Activated CD4-positive, alpha-beta T cell treated with anti-CD3 and anti-CD28 coated beads, Interleukin-2, amount 50 U/mL, for 4 hours (primary cell): ENCODE results near the gene CLNK.
A peak's percentile ranks its signal among the peaks of the same experiment; 100 is the strongest.

Experiments
- DNase-seq, 2 experiments: peaks; one replicate each; pipeline ENCODE4 v3.0.0-alpha.2; 2020

CLNK gene

DNA sequence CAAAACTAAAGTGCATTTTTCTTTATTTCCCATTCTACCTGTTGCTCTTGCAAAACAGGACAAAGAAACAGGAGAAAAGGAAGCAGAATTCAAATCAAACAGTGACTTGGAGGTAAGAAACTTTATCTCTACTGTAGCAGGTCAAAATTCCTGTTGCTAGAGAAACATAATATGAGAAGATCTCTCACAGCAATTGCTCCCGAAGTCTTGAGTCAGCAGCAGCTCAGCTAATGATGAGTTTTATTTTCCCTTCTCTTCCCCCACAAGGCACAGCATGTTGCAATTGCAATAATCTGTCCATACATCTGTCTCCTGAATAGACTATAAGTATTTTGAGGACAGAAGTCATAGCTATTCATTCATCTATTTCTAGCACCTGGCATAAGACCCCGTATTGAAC is 112.7 kb downstream of the CLNK start:
- DNase-seq = no peak

DNA sequence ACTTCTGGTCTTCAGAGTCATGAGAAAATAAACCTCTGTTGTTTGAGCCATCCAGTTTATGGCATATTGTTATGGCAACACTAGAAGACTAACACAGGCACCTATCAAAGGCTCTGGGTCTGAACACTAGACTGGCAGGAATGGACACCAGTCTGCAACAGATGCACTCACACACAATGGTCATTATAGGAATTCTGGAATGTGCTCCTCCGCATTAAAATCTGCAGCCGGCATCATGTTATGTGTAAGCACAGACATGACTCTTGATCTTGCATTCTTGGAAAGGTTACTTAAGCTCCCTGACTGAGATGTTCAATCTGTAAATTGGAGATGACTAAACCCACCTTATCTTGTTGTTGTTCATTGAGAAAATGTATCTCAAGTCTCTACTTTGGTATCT is 115.1 kb downstream of the CLNK start:
- DNase-seq = no peak

DNA sequence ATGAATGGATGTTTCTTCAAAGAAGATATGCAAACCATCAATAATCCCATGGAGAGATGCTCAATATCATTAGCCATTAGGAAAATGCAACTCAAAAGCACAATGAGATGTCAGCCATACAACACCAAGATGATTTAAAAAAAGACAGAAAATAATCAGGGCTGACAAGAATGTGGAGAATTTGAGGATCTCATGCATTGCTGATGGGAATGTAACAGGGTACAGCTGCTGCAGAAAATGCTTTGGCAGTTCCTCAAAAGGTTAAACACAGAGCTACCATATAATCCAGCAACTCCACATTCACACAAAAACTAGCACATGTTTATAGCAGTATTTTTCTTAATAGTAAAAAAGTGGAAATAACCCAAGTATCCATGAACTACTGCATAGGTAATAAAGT is 116.8 kb downstream of the CLNK start:
- no peak for DNase-seq

DNA sequence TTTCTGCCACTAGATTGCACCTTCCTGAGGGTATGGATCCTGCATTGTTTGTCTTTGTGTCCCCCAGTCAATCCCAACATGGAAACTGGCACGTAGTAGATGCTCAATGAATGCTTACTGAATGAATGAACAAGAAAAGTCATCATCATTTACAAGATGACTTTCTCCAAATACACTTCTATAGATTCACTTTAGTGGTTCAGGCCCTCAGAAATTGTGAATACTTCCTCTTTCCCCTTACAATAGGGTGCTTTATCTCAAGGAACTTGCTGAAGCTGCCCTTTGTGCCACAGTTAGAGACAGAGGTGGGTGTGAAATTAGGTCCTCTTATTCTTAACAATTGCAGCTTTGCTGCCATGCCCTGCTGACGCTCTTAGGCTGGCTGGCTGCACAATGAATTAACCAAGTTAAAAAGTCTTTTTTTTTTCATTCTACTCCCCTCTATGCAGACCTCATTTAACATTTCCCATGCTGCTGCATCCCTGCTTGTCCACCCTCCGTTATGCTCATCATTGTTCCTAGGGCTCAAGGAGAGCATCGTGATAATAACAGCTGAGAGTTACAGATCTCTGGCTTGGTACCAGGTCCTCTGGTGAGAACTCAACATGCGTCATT is 119.3 kb downstream of the CLNK start:
- DNase-seq = no peak

DNA sequence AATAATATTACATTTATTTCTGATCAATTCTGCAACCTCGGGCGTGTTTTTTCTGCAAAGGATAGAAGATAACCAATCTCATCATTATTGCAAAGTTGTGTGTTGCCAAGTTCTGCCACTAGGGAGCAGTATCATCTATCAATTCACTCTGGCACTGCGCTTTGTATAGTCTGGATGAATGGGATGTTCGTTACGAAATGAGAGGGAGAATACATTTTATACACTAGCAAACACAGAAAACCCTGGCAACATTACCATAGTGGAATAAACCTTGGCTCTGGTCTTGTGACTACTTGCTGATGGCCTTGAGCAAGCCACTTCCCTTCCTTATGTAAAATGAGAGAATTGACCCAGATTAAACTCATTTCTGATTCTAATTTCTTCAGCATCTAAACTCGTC is 129.9 kb downstream of the CLNK start:
- peak; percentile 15 to 23 for DNase-seq

DNA sequence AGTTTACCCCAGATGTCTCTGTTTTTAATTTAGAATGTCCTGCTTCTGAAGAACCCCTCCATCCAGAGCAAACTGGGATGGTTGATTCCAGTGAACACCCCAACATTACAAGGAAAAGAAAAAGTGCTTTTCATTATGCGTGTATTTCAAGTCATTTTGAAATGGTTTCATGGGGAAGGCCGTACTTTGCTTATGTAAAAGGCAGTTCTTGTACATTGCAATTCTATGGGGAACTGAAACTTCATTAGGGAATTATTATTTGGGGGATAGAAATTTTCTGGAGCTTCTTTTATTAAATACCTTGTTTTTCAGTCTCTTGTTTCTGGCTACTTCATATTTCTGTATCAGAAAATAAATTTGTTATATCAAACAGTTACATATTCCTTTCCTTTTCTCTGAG is 130.4 kb downstream of the CLNK start:
- DNase-seq = no peak

DNA sequence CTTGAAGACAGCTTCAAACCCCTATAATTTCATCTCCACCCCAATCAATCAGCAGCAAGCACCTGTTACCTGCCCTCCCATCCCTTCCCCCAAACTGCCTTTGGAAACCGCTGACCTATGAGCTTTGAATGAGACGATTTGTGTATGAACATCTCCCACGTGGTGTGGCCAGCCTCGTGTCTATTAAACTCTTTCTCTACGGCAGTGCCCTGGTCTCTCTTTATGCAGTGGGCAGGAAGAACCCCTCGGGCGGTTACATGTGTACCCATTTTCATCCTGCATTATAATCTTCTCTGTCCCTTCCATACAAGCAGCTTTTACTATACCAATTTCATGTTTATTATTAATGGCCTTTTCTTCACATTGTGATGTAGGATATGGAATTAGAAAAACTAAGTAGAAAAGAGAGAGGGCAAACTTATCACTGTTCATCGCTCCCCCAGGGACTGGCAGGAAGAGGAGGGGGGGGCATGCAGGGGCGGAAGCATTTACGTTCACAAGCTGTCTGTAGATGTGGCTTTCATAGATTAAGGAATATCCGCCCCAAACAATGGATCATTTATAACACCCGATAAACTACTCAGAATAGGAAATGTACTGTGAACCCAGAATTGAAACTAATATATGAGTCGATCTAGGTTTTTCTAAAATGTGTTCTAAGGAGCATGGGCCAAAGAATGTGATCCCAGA is 131.8 kb downstream of the CLNK start:
- no peak for DNase-seq

DNA sequence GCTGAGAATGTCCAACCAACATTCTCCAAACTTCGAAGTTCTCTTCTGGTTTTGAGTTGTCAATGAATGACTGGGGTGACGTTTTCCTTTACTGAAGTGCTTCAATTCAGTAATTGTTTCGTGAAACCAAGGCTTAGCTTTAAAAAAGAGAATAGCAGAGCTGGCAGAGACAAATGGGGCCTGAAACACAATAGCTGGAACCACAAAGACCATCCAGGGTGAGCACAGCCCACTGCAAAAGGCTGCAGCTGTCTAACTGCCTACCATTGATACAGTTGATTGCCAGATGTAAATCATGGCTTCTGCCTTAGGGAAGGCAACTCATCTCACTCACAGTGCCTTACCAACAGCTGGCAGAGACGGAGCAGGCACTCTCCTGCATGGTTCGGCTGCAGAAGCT is 148.7 kb downstream of the CLNK start:
- no peak for DNase-seq

DNA sequence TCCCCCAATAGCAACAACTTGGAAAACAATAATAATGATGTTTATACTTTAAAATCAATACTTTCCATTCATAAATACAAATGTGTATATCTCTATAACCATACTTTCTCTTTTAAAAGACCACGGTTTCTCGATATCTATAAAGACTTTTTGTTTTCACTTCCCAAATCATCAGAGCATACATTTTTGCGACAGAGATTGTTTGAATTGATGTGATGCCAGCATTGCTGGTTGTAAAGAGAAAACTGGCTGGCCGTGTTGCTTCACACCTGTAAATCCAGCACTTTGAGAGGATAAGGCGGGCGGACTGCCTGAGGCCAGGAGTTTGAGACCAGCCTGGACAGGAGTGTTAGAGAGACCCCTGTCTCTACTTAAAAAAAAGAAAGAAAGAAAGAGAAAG is 149.7 kb downstream of the CLNK start:
- no peak for DNase-seq

DNA sequence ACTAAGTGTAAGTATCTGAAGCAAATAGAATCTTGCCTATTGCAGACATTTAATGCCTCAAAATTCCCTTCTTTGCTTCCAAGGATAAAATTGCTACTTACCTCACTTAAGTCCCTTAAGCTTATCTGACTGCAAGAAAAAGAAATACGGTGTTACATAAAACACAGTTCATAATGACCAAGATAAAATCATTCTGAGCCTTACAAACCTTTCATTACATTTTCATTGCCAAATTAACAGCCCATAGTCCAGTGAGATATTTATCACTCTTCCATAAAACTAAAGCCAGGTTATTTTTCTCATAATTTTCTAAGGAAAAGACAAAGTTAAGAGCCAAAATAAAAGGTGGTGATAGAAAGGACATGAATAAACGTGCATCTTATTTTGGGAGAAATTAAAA is 152.4 kb downstream of the CLNK start:
- no peak for DNase-seq

DNA sequence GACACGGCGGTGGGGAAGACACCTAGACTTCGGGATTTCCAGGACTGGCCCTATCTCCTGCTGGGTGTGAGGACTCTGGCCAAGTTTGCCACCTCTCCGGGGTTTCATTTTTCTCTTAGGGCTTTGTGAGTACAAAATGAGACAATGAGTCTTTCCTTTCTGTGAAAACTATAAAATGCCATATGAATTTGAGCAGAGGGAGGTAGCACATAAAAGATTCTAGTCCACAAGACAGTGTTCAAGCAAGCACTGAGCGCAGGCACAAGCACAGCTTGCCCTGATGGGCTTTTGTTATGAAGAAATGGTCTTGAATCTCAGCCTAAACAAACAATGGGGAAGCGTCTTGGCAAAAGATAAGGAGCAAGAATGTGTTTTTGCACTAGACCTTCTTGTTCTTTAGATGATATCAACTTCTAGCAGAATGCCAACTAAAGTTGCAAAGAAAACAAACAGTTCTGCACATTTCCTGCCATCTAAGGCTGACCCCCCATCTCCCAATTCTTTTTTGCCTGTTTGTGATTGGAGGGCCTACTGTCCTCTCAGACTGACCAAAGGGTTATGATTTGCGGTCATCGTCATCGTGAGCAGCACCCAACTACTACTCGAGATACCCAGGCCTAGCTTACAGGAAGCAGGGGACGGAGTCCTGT is 154.3 kb downstream of the CLNK start:
- no peak for DNase-seq

DNA sequence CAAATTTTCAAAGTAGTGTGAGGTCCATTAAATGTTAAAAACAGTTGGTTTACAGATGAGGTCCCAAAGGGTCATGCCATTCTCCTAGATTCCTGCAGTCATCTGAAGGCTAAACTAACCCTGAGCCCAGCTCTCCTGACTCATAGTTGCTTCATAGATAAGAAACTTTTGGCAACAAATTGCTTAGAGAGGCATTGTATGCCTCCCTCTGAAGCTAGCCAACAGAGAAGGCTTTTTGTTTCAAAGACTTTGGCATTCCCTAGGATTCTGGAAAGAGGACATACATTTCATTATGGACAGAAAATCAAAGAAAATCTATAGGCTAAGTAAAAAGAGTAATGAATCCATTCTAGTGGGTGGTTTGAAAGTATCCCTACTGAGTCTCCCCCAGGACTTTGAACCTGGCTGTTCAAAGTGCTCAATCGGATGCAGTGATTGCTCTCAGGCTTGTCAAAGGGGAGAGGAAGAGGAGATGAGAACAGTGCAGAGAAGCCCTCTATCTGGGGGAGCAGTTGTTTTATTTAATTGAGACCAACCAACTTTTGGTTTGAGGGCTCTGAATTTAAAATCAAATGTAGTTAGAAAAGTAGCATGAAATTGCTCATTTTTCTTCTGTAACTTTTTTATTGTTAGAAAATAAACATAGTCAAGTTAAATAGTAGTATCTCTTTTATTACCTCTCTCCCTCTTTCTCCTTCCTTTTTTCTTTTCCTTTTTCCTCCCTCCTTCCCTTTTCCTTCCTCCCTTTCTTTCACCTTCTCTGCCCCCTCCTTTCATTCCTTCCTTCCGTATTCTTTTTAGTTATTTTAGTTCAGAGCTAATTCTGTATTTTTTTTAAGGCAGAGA is 155.1 kb downstream of the CLNK start:
- DNase-seq = no peak

DNA sequence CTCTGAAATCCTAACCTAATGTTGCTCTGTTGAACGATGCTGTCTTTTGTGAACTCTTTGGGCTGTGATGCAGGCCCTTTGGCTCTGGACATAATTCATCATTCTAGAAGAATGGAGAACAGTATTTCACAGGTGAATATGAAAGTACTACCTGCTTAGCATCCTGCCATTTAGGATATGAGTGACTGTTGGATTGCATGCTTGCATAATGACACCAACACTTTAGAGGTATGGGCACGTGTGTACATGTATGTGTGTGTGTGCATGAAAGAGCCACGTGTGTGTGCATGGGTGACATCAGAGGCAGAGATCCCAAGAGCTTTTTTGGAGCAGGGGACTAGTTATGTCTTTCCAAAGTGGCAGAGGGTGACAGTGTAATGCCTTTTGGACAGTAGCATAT is 157.1 kb downstream of the CLNK start:
- no peak for DNase-seq

DNA sequence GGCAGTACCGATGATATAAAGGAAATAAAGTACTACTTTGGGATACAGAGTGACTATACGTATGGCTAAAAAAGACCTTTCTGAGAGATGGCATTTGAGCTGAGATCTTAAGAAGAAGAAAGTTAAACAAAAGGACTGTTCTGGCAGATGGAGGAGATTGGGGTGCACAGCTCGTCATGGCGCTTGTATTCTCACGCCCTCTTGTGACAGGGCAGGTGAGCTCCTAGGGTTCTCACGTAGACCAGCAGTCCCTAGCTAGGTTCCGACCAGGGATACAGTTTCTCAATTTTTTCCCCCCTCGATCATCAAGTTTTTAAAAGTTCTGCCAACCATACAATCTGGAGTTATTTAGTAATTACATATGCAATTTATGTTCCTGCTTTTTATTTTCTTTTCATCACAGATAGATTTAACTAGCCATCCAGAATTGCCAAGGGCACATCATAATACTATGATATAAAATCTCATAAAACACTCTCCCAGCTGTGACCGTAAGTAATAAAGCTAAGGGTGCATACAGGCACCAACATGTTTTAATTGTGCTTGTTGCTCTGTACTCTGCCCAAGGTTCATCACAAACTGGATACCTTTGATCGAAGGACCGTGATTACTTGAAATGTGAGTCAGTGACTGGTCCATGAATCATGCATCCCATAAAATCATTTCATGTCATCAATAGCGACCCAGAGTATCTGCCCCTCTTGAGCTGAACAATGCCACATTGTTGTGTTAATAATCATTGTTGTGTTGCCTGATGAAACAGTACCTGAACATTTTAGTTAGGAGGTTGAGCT is 157.9 kb downstream of the CLNK start:
- no peak for DNase-seq

DNA sequence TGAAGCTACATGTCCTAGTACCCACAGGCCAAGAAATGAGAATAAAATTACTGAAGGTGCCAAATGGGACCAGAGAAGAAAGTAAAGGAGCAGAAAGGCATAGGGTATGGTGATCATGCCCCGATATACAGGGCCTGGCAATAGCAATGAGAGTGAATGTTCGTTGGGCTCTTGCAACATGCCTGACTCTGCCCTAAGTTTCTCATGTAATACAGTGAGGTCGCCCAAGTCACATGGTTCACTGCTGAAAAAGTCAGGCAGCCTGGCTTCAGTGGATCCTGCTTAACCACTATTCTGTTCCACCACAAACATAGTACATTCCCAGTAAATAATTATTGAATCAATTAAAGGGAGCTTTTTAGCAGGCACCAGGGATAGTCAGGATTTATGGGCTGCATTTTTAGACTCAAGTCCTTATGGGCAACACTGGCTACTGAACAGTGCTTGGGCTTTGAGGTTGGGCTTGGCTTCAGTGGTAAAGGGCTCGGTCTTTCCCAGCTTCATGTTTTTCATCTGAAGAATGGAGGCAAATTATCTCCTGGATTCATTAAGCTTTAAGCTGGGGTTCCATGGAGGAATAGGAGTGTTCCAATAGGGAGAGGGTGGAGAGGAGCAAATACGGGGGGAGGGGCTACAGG is 160.3 kb downstream of the CLNK start:
- DNase-seq = no peak

DNA sequence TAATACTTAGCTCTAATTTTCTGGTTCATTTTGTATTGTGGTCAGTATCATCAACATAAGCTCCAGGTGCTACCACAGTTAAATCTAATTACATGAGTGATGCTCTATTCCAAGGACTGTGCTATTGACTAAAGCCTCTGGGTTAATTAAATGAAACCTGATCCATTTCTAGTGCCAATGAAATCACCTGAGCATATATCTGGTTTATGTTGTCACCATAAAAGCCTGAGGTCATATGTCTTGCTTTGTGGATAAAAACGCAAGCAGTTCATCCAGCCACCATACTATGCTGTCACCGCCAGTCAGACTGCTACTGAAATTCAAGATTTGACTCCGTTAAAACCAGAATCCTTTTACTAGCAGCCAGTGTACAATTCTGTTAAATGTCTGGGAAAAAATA is 163.1 kb downstream of the CLNK start:
- DNase-seq = no peak

DNA sequence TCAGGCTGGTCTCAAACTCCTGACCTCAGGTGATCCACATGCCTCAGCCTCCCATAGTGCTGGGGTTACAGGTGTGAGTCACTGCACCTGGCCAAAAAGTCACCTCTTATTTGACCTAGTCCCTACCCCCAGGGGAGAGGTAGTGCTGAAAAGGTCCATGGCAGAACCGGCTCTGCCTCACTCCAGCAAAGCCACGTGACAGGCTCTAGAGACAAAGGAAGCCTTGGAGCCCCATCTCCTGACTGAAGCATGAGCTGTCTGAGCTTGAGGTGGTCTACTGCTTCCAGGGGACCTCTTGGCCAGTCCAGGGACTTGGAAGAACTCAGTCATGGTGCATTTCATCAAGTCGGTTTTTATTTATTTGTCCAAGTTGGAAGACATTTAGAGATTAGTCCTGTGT is 174.8 kb downstream of the CLNK start:
- no peak for DNase-seq

DNA sequence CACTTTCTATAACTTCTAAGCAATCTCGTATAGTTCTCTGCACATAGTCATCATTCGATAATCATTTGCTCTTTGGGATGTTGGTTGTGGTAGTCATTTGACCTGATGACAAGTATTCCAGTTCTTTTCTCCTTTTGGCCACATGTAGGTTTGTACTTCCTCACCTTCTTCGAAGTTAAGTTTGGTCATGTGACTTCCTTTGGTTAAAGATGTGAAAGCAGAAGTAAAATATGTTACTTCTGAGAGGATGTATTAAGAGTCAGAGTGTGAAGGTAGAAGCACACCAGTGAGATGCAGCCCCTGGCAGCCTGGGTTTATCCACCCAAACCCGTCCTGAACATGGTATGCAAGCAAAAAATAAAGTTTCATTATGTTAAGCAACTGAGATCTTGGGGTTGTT is 178.5 kb downstream of the CLNK start:
- no peak for DNase-seq

DNA sequence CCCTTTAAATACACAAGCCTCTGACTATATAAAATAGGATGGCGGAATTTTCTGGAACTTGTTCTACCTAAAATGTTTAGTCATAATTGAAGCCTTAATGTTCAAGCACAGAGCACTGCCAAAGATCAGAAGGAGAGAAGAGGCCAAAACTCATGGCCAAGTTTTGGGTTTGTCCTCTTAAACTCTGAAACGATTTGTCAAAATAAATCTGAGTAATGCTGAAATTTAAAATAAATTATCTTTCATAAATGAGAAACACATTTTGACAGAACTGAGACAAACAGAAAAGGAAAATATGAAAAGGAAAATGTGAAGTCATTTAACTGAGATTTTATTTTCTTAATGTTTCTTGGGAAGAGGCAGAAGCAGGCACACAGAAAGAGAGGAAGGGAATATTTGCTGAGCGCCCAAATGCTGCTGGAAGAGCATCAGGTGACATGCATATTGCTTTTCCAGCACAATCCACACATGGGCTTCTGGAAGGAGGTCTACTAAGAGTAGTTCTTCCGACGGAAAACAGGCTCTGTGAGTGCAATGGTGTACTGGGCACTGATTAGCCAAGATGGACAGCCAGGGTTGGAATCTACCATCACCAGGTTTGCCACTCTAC is 179.9 kb downstream of the CLNK start:
- no peak for DNase-seq

DNA sequence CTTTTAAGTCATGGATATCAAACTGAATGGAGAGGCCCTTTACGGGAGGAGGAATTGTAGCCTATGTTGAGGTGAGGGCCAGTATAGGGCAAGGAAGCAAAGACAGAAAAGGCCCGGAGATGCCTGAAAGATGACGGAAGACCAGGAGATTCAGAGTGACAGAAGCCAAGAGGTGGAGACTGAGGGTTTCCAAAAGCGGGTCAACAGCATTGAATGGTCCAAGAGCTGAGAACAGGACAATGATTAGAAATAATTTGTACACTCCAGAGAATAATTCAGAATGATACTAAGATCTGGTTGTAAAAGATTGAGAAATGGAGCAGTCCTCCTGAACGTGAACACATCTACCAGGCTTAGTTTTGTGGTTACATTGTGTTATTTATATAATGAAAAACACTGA is 181.9 kb downstream of the CLNK start:
- no peak for DNase-seq

DNA sequence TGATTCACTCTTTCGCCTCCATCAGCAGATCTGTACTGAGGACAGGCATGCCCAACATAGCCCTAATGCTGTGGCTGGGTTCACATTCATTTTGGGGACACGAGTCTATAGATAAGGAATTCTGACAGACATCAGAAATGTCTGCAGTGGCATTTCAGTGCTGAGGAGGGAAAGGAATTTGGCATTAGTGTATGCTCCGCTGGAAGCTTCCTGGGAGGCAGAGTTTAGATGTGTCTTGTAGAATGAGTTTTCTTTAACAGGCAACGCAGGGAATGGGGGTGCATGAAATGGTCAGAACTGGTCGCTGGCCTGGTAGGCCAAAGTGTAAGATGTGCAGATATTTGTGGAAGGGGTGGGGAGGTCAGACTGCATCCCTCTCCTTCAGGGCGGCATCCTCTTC is 183.8 kb downstream of the CLNK start:
- no peak for DNase-seq

DNA sequence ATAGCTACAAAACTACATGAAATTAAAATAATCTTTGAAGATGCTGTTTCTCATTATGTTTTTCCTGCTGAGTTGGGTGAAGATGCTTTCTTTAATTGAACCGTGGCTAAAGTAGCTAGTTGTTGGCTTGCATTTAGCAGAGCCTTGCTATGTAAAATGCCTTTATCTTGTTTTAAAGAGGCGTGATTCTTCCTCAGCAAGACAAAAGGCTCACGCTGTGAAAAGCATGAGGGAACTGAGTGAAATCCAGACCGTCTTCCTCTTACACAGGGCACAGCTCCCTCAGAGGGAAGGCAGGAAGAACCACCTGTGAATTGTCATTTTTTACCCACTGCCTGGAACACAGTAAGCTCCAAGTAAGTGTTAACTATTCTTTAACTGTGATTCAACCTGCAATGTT is 188.4 kb downstream of the CLNK start:
- DNase-seq = no peak
